GM12878 (cell line): ENCODE measurements around the gene MGLL.

Experiments
- CTCF ChIP-seq, 3 experiments: IDR thresholded peaks in 2 of 3; conservative IDR thresholded peaks in 1 of 3; 2 replicates each; pipeline ENCODE4 v1.5.1; 2011; ENCODE audit warnings: low read depth in 3 of 3, low read length in 3 of 3, mild to moderate bottlenecking in 3 of 3, control low read depth in 2 of 3, moderate library complexity in 2 of 3, inconsistent platforms in 1 of 3, mixed read lengths in 1 of 3; ENCODE audit not compliant: control insufficient read depth in 2 of 3, insufficient read depth in 1 of 3; ENCODE audit errors: extremely low read depth in 1 of 3
- EZH2 ChIP-seq: IDR thresholded peaks from 2 replicates; pipeline ENCODE4 v1.6.1; 2012; ENCODE audit warnings: low read depth, mild to moderate bottlenecking, control low read depth, inconsistent platforms, low read length, borderline replicate concordance; ENCODE audit not compliant: control insufficient read depth
- HDAC6 ChIP-seq: fragments of 200-600 bp; sonication (generic); IDR thresholded peaks from one replicate; pipeline ENCODE4 v1.8.0; 2017; ENCODE audit warnings: antibody characterized with exemption; ENCODE audit not compliant: unreplicated experiment
- MAX ChIP-seq: IDR thresholded peaks from 2 replicates; pipeline ENCODE4 v1.6.1; 2012; ENCODE audit warnings: low read depth, low read length, improper control_type of control experiment
- MYC ChIP-seq: IDR thresholded peaks from 2 replicates; pipeline ENCODE4 v1.6.1; 2011; ENCODE audit warnings: mild to moderate bottlenecking, low read length, moderate library complexity, inconsistent platforms; ENCODE audit not compliant: insufficient read depth, insufficient replicate concordance, insufficient read length, severe bottlenecking
- POLR2A ChIP-seq: IDR thresholded peaks from 2 replicates; pipeline ENCODE4 v1.6.1; 2011; ENCODE audit warnings: low read depth, mild to moderate bottlenecking, low read length
- POLR2AphosphoS5 ChIP-seq: IDR thresholded peaks from 2 replicates; pipeline ENCODE4 v1.6.1; 2011; ENCODE audit warnings: mild to moderate bottlenecking, low read length, inconsistent platforms
- SP1 ChIP-seq: IDR thresholded peaks from one replicate; pipeline ENCODE4 v1.6.1; 2011; ENCODE audit warnings: low read depth, low read length
- SPI1 ChIP-seq: IDR thresholded peaks from 2 replicates; pipeline ENCODE4 v1.6.1; 2011; ENCODE audit warnings: low read depth, mild to moderate bottlenecking, low read length, moderate library complexity, borderline replicate concordance; ENCODE audit not compliant: insufficient read depth
- YY1 ChIP-seq: IDR thresholded peaks from 2 replicates; pipeline ENCODE4 v1.6.1; 2011; ENCODE audit warnings: low read depth, mild to moderate bottlenecking, low read length
- ZBTB33 ChIP-seq: fragments of 450-650 bp; IDR thresholded peaks from 2 replicates; pipeline ENCODE4 v1.6.1; 2017; ENCODE audit warnings: mild to moderate bottlenecking

DNA sequence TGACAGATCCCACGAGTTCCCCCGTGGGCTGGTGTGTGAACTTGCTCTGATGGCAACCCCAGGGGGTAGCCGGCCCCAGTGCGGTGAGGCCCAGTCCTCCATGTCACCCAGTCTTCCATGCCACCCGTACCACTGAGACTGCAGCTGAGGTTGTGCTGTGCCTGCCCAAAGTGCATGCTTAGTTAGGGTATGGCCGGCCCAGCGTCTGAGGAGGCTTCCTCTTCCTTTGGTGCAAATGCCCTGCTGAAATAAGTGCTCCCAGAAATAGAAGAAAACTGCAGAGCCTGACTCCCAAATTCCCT lies 31.5 kb downstream of the MGLL start:
- TF ChIP-seq HDAC6 (no peak), SP1 (no peak), YY1 (no peak), MYC (no peak), POLR2AphosphoS5 (no peak), CTCF (IDR thresholded peaks at IDR 0.05 in 2 of 3, conservative IDR thresholded peaks at IDR 0.05 in 1 of 3; ENCODE audit: control insufficient read depth in 2 of 3, extremely low read depth in 1 of 3, insufficient read depth in 1 of 3, low read depth in 3 of 3, low read length in 3 of 3) (no peak), SPI1 (no peak), ZBTB33 (no peak), POLR2A (no peak), MAX (no peak), EZH2 (no peak)
